Activated T-helper 17 cell treated with anti-CD3 and anti-CD28 coated beads, Interleukin-2, amount 50 U/mL, for 72 hours (primary cell): ENCODE data around the gene SHCBP1L. TPM values are rescaled to one million over a fixed set of nuclear protein-coding genes. Genes with fewer than 3 reads are reported as not detected.

Source experiments
- ATAC-seq: fragments of 150-1000 bp; cut with Tn5 transposase; replicated peaks from 2 replicates; pipeline ENCODE4 v1.10.0; 2021; ENCODE audit warnings: mild to moderate bottlenecking, moderate library complexity
- H3K27ac Mint-ChIP-seq: one replicate; pipeline ENCODE4 v1.8.0; 2022; ENCODE audit warnings: mixed read lengths
- H3K27me3 Mint-ChIP-seq: one replicate; pipeline ENCODE4 v1.8.0; 2022; ENCODE audit warnings: mixed read lengths
- H3K36me3 Mint-ChIP-seq: one replicate; pipeline ENCODE4 v1.8.0; 2022; ENCODE audit warnings: low read depth, mild to moderate bottlenecking, mixed read lengths
- H3K4me1 Mint-ChIP-seq: one replicate; pipeline ENCODE4 v1.8.0; 2022; ENCODE audit warnings: mixed read lengths
- H3K4me3 Mint-ChIP-seq: one replicate; pipeline ENCODE4 v1.8.0; 2022; ENCODE audit warnings: mild to moderate bottlenecking, mixed read lengths
- H3K9me3 Mint-ChIP-seq: one replicate; pipeline ENCODE4 v1.8.0; 2022; ENCODE audit warnings: mixed read lengths
- total RNA-seq, 2 donors: library from RNA; stranded (reverse); gene quantifications; one replicate each; pipeline ENCODE4 v1.2.3, GENCODE V29; 2022

SHCBP1L gene
- total RNA-seq: not detected

DNA sequence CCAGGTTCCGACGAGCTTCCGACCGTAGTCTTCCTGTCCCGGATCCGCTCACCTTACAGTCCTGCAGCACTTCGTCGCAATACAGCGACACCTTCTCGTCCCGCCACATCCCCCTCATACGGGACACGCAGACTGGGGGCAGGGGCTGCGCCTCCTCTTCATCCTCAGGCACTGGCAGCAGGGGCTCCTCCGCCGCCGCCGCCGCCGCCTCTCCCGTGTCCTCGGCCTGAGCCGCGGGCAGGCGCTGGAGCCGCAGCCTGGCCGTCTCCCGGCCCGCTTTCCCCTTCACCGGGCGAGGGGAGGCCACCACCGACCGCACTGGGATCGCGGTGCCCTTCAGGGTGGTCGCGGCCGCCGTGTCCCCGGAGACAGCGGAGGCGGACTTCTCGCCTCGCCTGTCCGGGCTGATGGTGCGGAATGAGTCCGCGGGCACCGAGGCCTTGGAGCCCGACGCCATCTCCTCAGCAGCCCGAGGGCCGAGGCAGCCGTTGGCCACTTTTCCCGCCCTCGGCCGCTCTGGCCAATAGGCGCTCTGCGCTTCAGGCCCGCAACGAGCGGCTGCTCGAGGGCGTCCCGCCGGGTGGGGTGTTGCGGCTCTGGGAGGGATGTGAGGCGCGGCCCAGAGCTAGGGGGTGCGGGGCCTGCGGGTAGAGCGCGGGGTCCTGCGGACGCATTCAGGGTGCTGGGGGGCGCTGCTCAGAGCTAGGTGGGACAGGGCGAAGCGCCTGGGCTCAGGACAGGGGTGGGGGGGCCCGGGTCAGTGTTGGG, at the start of gene SHCBP1L:
Gene SHCBP1L (minus strand): TSS at position 490 of the 768 bp plus-strand sequence. CDS start 33 bp downstream, at position 457.
- H3K27ac Mint-ChIP-seq: no peak within 1 kb of the TSS
- H3K9me3 Mint-ChIP-seq: peaks cover 3% of the 10 kb centered on the region

DNA sequence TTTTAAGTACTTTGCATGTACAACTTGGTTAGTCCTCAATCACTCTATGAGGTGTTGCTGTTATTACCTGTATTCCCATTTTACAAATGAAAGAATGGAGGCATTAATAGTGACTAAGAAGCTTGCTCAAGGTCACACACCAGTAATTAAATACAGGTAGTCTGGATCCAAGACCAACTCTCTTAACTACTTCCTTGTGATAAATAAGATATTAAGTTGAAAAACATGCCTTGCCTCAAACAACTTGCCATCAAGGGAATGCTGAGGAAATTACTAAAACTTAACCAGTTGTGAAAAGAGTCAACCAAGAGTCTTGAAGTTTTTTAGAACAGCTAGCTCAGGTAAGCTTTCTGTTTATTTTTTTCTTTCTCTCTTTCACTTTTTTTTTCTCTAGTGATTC, 49.3 kb upstream of the SHCBP1L start:
- no peaks in the 10 kb centered on the region for H3K9me3 Mint-ChIP-seq
- H3K27me3 Mint-ChIP-seq: peaks cover 37% of the 10 kb centered on the region
- no peak overlapping the region for H3K4me3 Mint-ChIP-seq
- no peaks in the 10 kb centered on the region for H3K4me1 Mint-ChIP-seq
- no peak for ATAC-seq
- H3K36me3 Mint-ChIP-seq: no peaks in the 10 kb centered on the region
- H3K27ac Mint-ChIP-seq: no peak overlapping the region

More for the DNA sequence above, at the start of gene SHCBP1L:
- Mint-ChIP-seq H3K4me1 (no peaks in the 10 kb centered on the region), H3K36me3 (no peaks in the 10 kb centered on the region), H3K4me3 (no peak within 1 kb of the TSS), H3K27me3 (peaks cover 18% of the 10 kb centered on the region)
- ATAC-seq: no peak

DNA sequence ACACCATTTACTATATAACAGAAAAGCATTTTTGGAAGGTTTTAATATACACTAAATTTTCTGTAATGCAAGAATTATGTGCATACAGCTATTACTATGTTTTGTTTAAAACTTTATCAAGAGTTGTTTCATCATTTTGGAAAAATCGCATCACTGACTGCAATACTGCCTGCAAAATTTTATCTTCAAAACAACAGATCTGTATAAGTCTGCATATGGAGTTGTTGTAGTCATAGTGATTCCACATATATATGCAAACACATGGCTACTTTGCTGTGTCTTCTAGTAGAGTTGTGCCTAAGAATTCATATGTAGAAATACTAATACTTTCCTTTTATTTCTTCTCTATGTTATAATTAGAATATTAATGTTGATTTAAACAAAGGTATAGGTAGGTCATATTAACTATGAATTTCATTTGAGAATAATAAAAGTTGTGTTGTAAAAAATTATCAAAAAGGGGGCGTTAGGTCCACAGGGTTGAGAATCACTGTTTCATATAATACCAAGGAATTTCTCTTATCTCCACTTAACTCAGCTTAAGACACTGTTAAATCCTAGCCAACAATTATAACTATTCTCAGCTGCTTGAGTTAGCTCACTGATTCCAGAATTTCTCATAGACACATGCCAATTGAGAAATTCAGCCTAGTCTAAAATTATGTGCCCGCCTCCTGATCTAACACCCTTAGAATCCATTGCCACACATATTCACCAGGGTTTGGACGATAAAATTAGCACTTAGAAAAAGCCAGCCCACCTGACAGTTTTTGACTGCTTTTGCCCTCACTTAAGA, 47.4 kb upstream of the SHCBP1L start:
- no peaks in the 10 kb centered on the region for H3K36me3 Mint-ChIP-seq
- H3K27me3 Mint-ChIP-seq: peaks cover 31% of the 10 kb centered on the region
- H3K9me3 Mint-ChIP-seq: no peaks in the 10 kb centered on the region
- no peak for ATAC-seq
- H3K27ac Mint-ChIP-seq: no peak overlapping the region
- H3K4me3 Mint-ChIP-seq: no peak overlapping the region
- H3K4me1 Mint-ChIP-seq: no peaks in the 10 kb centered on the region

GRCh38 chr1:182998482-182998881, 45.5 kb upstream of the SHCBP1L start:
- Mint-ChIP-seq H3K4me3 (no peak overlapping the region), H3K27me3 (peaks cover 20% of the 10 kb centered on the region), H3K9me3 (no peaks in the 10 kb centered on the region), H3K4me1 (no peaks in the 10 kb centered on the region), H3K27ac (no peak overlapping the region), H3K36me3 (no peaks in the 10 kb centered on the region)
- ATAC-seq: no peak

DNA sequence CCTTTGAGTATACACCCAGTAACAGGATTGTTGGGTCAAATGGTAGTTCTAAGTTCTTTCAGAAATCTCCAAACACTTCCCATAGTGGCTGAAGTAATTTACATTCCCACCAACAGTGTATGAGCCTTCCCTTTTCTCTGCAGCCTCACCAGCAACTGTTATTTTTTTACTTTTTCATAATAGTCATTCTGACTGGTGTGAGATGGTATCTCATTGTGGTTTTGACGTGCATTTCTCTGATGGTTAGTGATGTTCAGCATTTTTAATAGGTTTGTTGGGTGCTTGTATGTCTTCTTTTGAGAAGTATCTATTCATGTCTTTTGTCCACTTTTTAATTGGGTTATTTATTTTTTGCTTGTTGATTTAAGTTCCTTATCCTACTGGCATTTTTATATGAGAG, 43.9 kb upstream of the SHCBP1L start:
- H3K4me1 Mint-ChIP-seq: no peaks in the 10 kb centered on the region
- no peak for ATAC-seq
- peaks cover 23% of the 10 kb centered on the region for H3K27me3 Mint-ChIP-seq
- no peaks in the 10 kb centered on the region for H3K9me3 Mint-ChIP-seq
- no peak overlapping the region for H3K27ac Mint-ChIP-seq
- no peaks in the 10 kb centered on the region for H3K36me3 Mint-ChIP-seq
- no peak overlapping the region for H3K4me3 Mint-ChIP-seq

- Mint-ChIP-seq H3K4me3 (no peak overlapping the region), H3K27me3 (peaks cover 23% of the 10 kb centered on the region), H3K4me1 (no peaks in the 10 kb centered on the region)
Measured at GRCh38 chr1:182995894-182996293, 42.9 kb upstream of the SHCBP1L start.

DNA sequence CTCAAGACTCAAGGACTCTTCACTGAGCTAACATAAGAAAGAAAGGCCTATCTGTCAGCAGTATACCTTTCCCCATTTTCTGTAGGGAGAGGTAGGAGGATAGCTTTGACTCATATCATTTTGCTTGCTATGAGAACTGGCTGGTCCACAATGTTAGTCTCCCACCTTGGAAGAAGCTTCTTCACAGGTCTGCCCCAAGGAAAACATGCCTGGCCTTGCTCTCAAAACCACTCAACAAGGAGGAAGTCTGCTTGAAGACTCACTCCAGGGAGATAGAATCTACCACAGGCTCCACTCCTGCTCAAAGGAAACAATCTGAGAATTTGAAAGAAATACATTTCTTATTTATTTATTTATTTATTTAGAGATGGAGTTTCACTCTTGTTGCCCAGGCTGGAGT, 40.8 kb upstream of the SHCBP1L start:
- Mint-ChIP-seq H3K9me3 (no peaks in the 10 kb centered on the region), H3K36me3 (no peaks in the 10 kb centered on the region), H3K27ac (no peak overlapping the region), H3K27me3 (peaks cover 22% of the 10 kb centered on the region), H3K4me3 (no peak overlapping the region), H3K4me1 (no peaks in the 10 kb centered on the region)
- no peak for ATAC-seq

More at GRCh38 chr1:182995894-182996293, 42.9 kb upstream of the SHCBP1L start:
- ATAC-seq: no peak
- H3K9me3 Mint-ChIP-seq: no peaks in the 10 kb centered on the region
- H3K36me3 Mint-ChIP-seq: no peaks in the 10 kb centered on the region
- H3K27ac Mint-ChIP-seq: no peak overlapping the region

GRCh38 chr1:182990413-182991144, 37.6 kb upstream of the SHCBP1L start:
- H3K4me1 Mint-ChIP-seq: no peaks in the 10 kb centered on the region
- no peak for ATAC-seq
- H3K4me3 Mint-ChIP-seq: no peak overlapping the region
- H3K36me3 Mint-ChIP-seq: no peaks in the 10 kb centered on the region
- H3K27me3 Mint-ChIP-seq: peaks cover 19% of the 10 kb centered on the region
- H3K9me3 Mint-ChIP-seq: no peaks in the 10 kb centered on the region
- H3K27ac Mint-ChIP-seq: no peak overlapping the region

DNA sequence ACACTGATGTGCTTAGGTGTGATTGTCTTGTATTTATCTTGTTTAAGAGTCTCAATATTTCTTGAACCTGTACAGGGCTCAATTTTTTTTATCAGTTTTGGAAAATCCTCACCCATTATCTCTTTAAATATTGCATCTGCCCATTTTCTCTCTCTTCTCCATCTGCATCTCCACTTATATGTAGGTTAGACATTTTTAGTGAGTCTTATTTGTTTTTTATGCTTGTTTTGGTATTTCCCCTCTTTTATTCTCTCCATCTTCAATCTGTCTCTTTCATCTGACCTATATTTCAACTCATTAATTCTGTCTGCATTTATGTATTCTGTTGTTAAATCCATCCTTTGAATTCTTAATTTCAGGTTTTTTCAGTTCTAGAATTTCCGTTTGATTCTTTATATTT, 32.9 kb upstream of the SHCBP1L start:
- ATAC-seq: no peak
- H3K4me1 Mint-ChIP-seq: no peaks in the 10 kb centered on the region
- no peaks in the 10 kb centered on the region for H3K9me3 Mint-ChIP-seq
- H3K4me3 Mint-ChIP-seq: no peak overlapping the region
- no peaks in the 10 kb centered on the region for H3K36me3 Mint-ChIP-seq
- peaks cover 15% of the 10 kb centered on the region for H3K27me3 Mint-ChIP-seq
- no peak overlapping the region for H3K27ac Mint-ChIP-seq

- no peaks in the 10 kb centered on the region for H3K4me1 Mint-ChIP-seq
- ATAC-seq: no peak
- no peaks in the 10 kb centered on the region for H3K36me3 Mint-ChIP-seq
- no peaks in the 10 kb centered on the region for H3K9me3 Mint-ChIP-seq
- peaks cover 10% of the 10 kb centered on the region for H3K27me3 Mint-ChIP-seq
- no peak overlapping the region for H3K4me3 Mint-ChIP-seq
- H3K27ac Mint-ChIP-seq: no peak overlapping the region
Measured at GRCh38 chr1:182984621-182985020, 31.7 kb upstream of the SHCBP1L start.

DNA sequence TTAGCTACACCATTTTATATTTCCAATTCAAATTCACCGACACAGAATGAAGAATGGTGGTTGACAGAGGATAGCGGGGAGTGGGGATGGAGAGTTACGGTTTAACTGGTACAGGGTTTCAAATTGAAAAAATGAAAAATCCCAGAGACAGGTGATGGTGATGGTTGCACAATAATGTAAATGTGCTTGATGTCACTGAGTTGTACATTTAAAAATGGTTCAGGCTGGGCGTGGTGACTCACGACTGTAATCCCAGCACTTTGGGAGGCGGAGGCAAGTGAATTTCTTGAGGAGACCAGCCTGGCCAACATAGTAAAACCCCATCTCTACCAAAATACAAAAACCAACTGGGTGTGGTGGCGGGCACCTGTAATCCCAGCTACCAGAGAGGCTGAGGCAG, 31.2 kb upstream of the SHCBP1L start:
- Mint-ChIP-seq H3K4me3 (no peak overlapping the region), H3K27ac (no peak overlapping the region), H3K4me1 (no peaks in the 10 kb centered on the region), H3K36me3 (no peaks in the 10 kb centered on the region), H3K9me3 (no peaks in the 10 kb centered on the region), H3K27me3 (peaks cover 10% of the 10 kb centered on the region)
- ATAC-seq: no peak

DNA sequence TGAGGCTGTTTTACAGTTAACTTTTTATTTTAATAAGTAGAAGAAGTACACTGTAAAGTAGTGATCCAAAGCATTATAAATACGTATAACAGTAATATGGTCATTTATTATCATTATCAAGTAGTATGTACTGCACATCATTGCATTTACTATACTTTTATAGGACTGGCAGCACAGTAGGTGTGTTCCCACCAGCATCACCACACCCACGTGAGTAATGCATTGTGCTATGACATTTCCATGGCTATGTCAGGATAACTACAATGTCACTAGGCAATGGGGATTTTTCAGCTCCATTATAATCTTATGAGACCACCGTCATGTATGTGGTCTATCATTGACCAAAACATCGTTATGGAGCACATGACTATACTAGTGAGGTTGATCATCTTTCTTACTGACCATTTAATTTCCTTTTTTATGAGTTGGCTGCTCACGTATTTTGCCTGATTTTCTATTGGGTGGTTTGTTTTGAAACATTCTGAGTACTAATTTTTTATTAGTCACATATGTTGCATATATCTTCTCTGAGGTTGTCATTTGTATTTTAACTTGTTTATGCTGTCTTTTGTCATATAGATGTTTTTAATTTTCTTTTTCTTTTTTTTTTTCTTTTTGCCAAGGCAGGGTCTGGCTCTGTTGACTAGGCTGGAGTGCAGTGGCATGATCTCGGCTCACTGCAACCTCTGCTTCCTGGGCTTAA, 25.3 kb upstream of the SHCBP1L start:
- H3K27ac Mint-ChIP-seq: no peak overlapping the region
- ATAC-seq: no peak
- peaks cover 12% of the 10 kb centered on the region for H3K27me3 Mint-ChIP-seq
- no peaks in the 10 kb centered on the region for H3K4me1 Mint-ChIP-seq
- H3K9me3 Mint-ChIP-seq: no peaks in the 10 kb centered on the region
- H3K4me3 Mint-ChIP-seq: no peak overlapping the region
- H3K36me3 Mint-ChIP-seq: no peaks in the 10 kb centered on the region

- no peaks in the 10 kb centered on the region for H3K4me1 Mint-ChIP-seq
Measured at GRCh38 chr1:182977480-182977879, 24.5 kb upstream of the SHCBP1L start.

GRCh38 chr1:182974506-182975191, 21.7 kb upstream of the SHCBP1L start:
- Mint-ChIP-seq H3K27ac (no peak overlapping the region), H3K36me3 (no peaks in the 10 kb centered on the region), H3K27me3 (peaks cover 12% of the 10 kb centered on the region), H3K9me3 (no peaks in the 10 kb centered on the region), H3K4me3 (no peak overlapping the region), H3K4me1 (no peaks in the 10 kb centered on the region)
- no peak for ATAC-seq

More at GRCh38 chr1:182977480-182977879, 24.5 kb upstream of the SHCBP1L start:
- Mint-ChIP-seq H3K27me3 (peaks cover 12% of the 10 kb centered on the region), H3K4me3 (no peak overlapping the region), H3K9me3 (no peaks in the 10 kb centered on the region), H3K36me3 (no peaks in the 10 kb centered on the region), H3K27ac (no peak overlapping the region)
- ATAC-seq: no peak
